Type B pancreatic cell (in vitro differentiated cells): Measurements from ENCODE around the gene CHFR. TPM values are rescaled to one million over a fixed set of nuclear protein-coding genes. Genes with fewer than 3 reads are reported as not detected.
"Not testable (repeated sequence)": the region's sequence is repeated elsewhere in the genome, so short reads cannot be mapped to it uniquely, and the experiment has no call there.

ENCODE experiments used
- DNase-seq: peaks from one replicate; pipeline ENCODE4 v3.0.0; 2021; ENCODE audit warnings: mixed read lengths; ENCODE audit not compliant: unreplicated experiment; ENCODE audit errors: extremely low spot score
- H3K27ac Mint-ChIP-seq: 2 replicates; pipeline ENCODE4 v1.8.0; 2021; ENCODE audit warnings: mild to moderate bottlenecking, mixed read lengths
- H3K27me3 Mint-ChIP-seq: 2 replicates; pipeline ENCODE4 v1.8.0; 2021; ENCODE audit warnings: mixed read lengths
- H3K36me3 Mint-ChIP-seq: 2 replicates; pipeline ENCODE4 v1.8.0; 2021; ENCODE audit warnings: mixed read lengths
- H3K4me1 Mint-ChIP-seq: one replicate; pipeline ENCODE4 v1.8.0; 2021; ENCODE audit warnings: mixed read lengths; ENCODE audit not compliant: unreplicated experiment
- H3K4me3 Mint-ChIP-seq: 2 replicates; pipeline ENCODE4 v1.8.0; 2021; ENCODE audit warnings: mild to moderate bottlenecking, mixed read lengths
- H3K9me3 Mint-ChIP-seq: 2 replicates; pipeline ENCODE4 v1.8.0; 2021; ENCODE audit warnings: mixed read lengths
- total RNA-seq: library from RNA; stranded (reverse); gene quantifications from 2 replicates; pipeline ENCODE4 v1.2.1, GENCODE V29; 2021; ENCODE audit warnings: low replicate concordance
- TF ChIP-seq, protein P1 (sequence below): fragments of 200-600 bp; sonication (generic); conservative IDR thresholded peaks from 2 replicates; pipeline ENCODE4 v1.5.0; 2021; ENCODE audit warnings: antibody characterized with exemption, mild to moderate bottlenecking

The CHFR gene
- total RNA-seq, 1 donor from 2014 or later: 37.1 TPM

DNA sequence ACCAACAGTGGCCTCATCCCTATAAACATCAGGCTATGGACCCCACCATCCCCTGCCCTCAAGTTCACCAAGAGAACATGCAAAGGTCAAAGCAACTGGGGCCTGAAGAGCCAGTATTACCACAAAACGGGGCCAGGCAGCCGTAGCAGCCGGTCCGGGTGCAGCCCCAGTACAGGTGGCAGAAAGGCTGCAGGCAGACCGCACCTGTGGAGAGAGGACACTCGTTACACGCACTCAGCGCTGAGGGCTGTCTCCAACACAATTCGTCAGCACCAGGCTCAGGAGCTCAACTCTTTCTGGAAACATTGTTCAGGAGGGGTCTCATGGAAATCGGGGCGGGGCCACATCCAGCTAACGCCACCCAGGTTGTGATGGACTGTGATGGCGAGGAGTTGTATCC is 38.9 kb downstream of the CHFR start:
- H3K4me3 Mint-ChIP-seq: no peak overlapping the region

DNA sequence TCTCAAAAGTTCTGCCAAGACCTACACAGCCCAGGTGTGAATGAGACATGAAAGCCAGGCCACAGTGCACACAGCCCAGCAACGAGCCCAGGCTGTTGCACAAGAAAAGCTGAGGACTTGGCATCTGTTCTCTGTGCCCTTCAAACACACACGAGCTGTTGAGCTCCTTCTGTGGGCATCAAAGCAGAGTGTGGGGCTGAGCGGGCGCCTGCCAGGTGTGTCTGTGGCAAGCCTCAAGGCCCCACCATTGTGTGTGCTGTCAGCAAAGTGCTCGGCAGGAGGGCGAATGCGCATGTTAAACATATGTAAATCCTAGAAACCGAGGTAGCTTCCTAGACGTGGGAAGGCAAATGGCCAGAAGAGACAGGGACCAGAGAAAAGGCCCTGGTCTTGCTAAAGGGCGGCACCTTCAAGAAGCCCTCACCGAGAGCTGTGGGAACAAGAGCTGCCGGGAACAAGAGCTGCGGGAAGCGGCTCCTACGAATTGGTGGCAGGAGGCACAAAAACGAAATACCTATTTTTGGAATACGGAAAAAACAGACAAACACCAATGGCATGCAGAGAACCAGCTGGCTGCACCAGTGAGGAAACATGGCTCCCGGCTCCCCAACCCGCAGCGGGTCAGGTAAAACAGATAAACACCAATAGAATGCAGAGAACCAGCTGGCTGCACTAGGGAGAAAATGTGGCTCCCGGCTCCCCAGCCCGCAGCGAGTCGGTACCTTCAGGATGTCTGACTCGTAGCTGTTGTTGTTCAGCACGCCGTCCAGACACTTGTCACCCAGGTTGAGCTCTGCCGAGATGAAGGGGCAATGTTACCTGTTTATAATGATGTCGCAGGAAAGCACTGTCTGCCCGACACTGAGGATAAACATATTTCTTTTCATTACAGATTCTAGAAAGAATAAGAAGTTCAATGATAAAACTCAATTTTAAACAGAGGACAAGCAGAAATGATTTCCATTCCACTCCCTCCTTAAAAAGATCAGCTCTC is 39.7 kb downstream of the CHFR start:
- TF ChIP-seq, protein P1, sequence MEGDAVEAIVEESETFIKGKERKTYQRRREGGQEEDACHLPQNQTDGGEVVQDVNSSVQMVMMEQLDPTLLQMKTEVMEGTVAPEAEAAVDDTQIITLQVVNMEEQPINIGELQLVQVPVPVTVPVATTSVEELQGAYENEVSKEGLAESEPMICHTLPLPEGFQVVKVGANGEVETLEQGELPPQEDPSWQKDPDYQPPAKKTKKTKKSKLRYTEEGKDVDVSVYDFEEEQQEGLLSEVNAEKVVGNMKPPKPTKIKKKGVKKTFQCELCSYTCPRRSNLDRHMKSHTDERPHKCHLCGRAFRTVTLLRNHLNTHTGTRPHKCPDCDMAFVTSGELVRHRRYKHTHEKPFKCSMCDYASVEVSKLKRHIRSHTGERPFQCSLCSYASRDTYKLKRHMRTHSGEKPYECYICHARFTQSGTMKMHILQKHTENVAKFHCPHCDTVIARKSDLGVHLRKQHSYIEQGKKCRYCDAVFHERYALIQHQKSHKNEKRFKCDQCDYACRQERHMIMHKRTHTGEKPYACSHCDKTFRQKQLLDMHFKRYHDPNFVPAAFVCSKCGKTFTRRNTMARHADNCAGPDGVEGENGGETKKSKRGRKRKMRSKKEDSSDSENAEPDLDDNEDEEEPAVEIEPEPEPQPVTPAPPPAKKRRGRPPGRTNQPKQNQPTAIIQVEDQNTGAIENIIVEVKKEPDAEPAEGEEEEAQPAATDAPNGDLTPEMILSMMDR: no peak
- no peak for DNase-seq

More for the DNA sequence above, 38.9 kb downstream of the CHFR start:
- Mint-ChIP-seq H3K27ac (no peak overlapping the region), H3K36me3 (peaks cover 4% of the 10 kb centered on the region), H3K27me3 (no peaks in the 10 kb centered on the region), H3K4me1 (no peaks in the 10 kb centered on the region), H3K9me3 (no peaks in the 10 kb centered on the region)
- TF ChIP-seq, protein P1: no peak
- DNase-seq: no peak

DNA sequence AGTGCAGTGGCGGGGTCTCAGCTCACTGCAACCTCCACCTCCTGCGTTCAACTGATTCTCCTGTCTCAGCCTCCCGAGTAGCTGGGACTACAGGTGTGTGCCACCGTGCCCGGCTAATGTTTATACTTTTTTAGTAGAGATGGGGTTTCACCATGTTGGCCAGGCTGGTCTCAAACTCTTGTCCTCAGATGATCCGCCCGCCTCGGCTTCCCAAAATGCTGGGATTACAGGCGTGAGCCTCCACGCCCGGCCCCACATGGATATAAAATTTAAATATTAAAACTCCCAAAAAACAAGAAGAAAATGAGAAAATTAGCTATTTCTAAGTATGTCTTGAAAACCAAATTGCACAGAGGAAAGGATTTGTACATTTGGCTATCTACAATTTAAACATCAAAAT is 42.7 kb downstream of the CHFR start:
- H3K27me3 Mint-ChIP-seq, DNase-seq, H3K27ac Mint-ChIP-seq, H3K4me1 Mint-ChIP-seq, H3K9me3 Mint-ChIP-seq, H3K4me3 Mint-ChIP-seq: not testable (repeated sequence)
- peaks cover 13% of the 10 kb centered on the region for H3K36me3 Mint-ChIP-seq

More for the DNA sequence above, 39.7 kb downstream of the CHFR start:
- Mint-ChIP-seq H3K27ac (no peak overlapping the region), H3K4me1 (no peaks in the 10 kb centered on the region), H3K36me3 (peaks cover 6% of the 10 kb centered on the region), H3K4me3 (no peak overlapping the region), H3K9me3 (no peaks in the 10 kb centered on the region), H3K27me3 (no peaks in the 10 kb centered on the region)

DNA sequence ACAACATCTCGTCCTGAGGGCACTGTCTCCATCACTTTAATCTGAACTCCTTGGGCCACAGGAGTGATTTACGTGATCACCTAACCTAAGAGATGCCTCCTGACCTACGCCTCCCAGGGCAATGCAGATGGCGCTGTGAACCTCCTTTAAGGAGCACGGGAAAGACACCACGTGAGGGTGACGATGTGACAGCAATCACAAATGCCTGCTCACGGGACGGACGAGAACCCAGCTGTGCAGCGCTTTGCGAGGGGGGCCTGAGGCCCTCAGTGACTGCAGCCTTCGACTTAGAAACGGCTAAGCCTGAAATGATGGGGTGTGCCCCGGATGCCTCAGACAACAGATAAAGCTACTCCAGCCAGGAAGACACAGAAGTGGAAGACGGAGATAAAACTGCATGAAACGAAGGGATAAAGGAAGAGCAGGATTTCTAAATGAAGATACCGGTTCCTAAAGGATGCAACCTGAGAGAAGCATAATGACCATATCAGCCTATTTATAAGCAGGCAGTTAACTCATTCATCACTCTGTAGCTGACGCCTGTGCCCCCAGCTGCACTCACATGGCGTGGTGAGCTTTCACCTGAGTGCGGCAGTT is 44.9 kb downstream of the CHFR start:
- TF ChIP-seq, protein P1: no peak
- H3K27me3 Mint-ChIP-seq: no peaks in the 10 kb centered on the region
- DNase-seq: no peak
- H3K9me3 Mint-ChIP-seq: no peaks in the 10 kb centered on the region
- no peak overlapping the region for H3K4me3 Mint-ChIP-seq
- peaks cover 13% of the 10 kb centered on the region for H3K36me3 Mint-ChIP-seq
- H3K27ac Mint-ChIP-seq: no peak overlapping the region
- H3K4me1 Mint-ChIP-seq: peaks cover 4% of the 10 kb centered on the region

DNA sequence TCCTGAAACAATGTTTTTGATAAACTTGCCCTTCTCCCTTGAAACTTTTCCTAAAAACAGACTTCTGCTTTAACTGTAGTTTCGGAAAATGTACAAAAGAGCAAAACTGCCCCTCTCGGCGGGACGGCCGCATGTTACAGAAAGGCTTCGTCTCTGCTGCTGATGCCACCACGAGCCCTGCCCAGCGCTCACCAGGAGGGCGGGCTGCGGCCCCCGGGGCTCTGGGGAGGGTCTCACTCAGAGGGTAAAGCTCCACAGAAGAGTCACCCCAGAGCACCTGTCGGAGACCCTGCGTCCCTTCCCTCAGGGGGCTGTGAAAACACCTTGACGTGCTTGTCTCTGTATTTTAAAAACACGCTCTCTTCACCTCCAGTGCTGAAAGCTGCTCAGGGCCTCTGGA is 46.3 kb downstream of the CHFR start:
- H3K27ac Mint-ChIP-seq: no peak overlapping the region
- peaks cover 4% of the 10 kb centered on the region for H3K4me1 Mint-ChIP-seq
- no peak overlapping the region for H3K4me3 Mint-ChIP-seq
- TF ChIP-seq, protein P1: no peak
- DNase-seq: no peak
- no peaks in the 10 kb centered on the region for H3K9me3 Mint-ChIP-seq
- H3K36me3 Mint-ChIP-seq: peaks cover 13% of the 10 kb centered on the region
- no peaks in the 10 kb centered on the region for H3K27me3 Mint-ChIP-seq

DNA sequence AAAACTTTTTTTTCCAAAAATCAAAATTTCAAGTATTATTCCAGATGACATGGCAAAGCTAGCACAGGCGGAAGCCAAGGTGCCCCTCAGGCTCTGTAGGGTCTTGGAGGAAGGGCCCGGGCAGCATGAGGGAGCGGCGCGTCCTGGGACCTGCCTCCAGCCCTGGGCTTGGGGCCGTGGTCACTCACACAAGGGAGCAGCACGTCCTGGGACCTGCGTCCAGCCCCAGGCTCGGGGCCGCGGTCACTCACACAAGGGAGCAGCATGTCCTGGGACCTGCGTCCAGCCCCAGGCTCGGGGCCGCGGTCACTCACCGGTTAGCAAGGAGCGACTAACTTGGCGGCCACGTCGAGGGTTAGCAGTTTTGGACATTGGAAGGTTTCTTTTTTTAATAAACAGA is 46.9 kb downstream of the CHFR start:
- Mint-ChIP-seq H3K36me3 (peaks cover 9% of the 10 kb centered on the region), H3K9me3 (no peaks in the 10 kb centered on the region), H3K4me1 (peaks cover 4% of the 10 kb centered on the region), H3K27ac (no peak overlapping the region), H3K27me3 (no peaks in the 10 kb centered on the region), H3K4me3 (no peak overlapping the region)
- DNase-seq: no peak
- TF ChIP-seq, protein P1: no peak
